Measurements from ENCODE around the gene OLFM1. TPM values are rescaled to one million over a fixed set of nuclear protein-coding genes. Genes with fewer than 3 reads are reported as not detected.

The OLFM1 gene
- total RNA-seq, 5 donors from 2014 or later (not counting 1 experiment from before 2014, with no cell fraction given) = 0.16 TPM; not detected in 4

- no peak overlapping the region for H3K4me3 Mint-ChIP-seq
- no peak overlapping the region for H3K27ac Mint-ChIP-seq
- no peak overlapping the region for H3K27ac ChIP-seq (ENCODE audit: low read length)
- DNase-seq = no peak
- peaks cover 17 to 19% of the 10 kb centered on the region in 2 donors for H3K27me3 Mint-ChIP-seq
- H3K4me3 ChIP-seq (ENCODE audit: control insufficient read depth in 1 of 2, extremely low read depth in 1 of 2, low read length in 1 of 2) = no peak overlapping the region
- no peak for ATAC-seq (replicated peaks in 1 of 4)
- no peaks in the 10 kb centered on the region for H3K4me1 Mint-ChIP-seq
- peaks cover 2 to 31% of the 10 kb centered on the region in 2 experiments for H3K27me3 ChIP-seq (replicated peaks in 1 of 2; ENCODE audit: control insufficient read depth in 2 of 2, extremely low read depth in 1 of 2, insufficient read depth in 2 of 2, low read length in 1 of 2)
- POLR2A ChIA-PET = no interaction called here
- CTCF ChIA-PET = no interaction called here
- no peaks in the 10 kb centered on the region for H3K36me3 Mint-ChIP-seq
- H3K9me3 ChIP-seq = no peaks in the 10 kb centered on the region
- H3K36me3 ChIP-seq (ENCODE audit: control insufficient read depth in 2 of 2, extremely low read depth in 1 of 2, insufficient read depth in 1 of 2, low read length in 1 of 2) = no peaks in the 10 kb centered on the region
- WGBS (ENCODE audit: insufficient coverage) = 92% methylated on average over 8 of the region's 11 CpGs
- H3K9me3 Mint-ChIP-seq = no peaks in the 10 kb centered on the region
- H3K4me1 ChIP-seq (ENCODE audit: control insufficient read depth in 1 of 2, extremely low read depth in 1 of 2, insufficient read depth in 2 of 2, low read length in 2 of 2) = no peaks in the 10 kb centered on the region
Measured at GRCh38 chr9:135043345-135043744, 44.1 kb upstream of the OLFM1 start.

GRCh38 chr9:135045264-135045927, 42.1 kb upstream of the OLFM1 start:
- WGBS (ENCODE audit: insufficient coverage) = 86% methylated on average over 21 of the region's 25 CpGs
- Mint-ChIP-seq H3K27ac (no peak overlapping the region), H3K9me3 (no peaks in the 10 kb centered on the region), H3K27me3 (peaks cover 17 to 26% of the 10 kb centered on the region in 2 donors), H3K4me1 (no peaks in the 10 kb centered on the region), H3K4me3 (no peak overlapping the region), H3K36me3 (no peaks in the 10 kb centered on the region)
- no peaks in the 10 kb centered on the region for H3K4me1 ChIP-seq (ENCODE audit: control insufficient read depth in 1 of 2, extremely low read depth in 1 of 2, insufficient read depth in 2 of 2, low read length in 2 of 2)
- no peaks in the 10 kb centered on the region for H3K9me3 ChIP-seq
- H3K27me3 ChIP-seq (replicated peaks in 1 of 2; ENCODE audit: control insufficient read depth in 2 of 2, extremely low read depth in 1 of 2, insufficient read depth in 2 of 2, low read length in 1 of 2) = peaks cover 2 to 34% of the 10 kb centered on the region in 2 experiments
- ChIA-PET POLR2A (no interaction called here), CTCF (no interaction called here)
- ATAC-seq (replicated peaks in 1 of 4) (no peak), DNase-seq (no peak)
- no peaks in the 10 kb centered on the region for H3K36me3 ChIP-seq (ENCODE audit: control insufficient read depth in 2 of 2, extremely low read depth in 1 of 2, insufficient read depth in 1 of 2, low read length in 1 of 2)
- no peak overlapping the region for H3K4me3 ChIP-seq (ENCODE audit: control insufficient read depth in 1 of 2, extremely low read depth in 1 of 2, low read length in 1 of 2)
- H3K27ac ChIP-seq (ENCODE audit: low read length) = no peak overlapping the region

- Histone ChIP-seq H3K9me3 (no peaks in the 10 kb centered on the region), H3K4me3 (ENCODE audit: control insufficient read depth in 1 of 2, extremely low read depth in 1 of 2, low read length in 1 of 2) (no peak overlapping the region), H3K36me3 (ENCODE audit: control insufficient read depth in 2 of 2, extremely low read depth in 1 of 2, insufficient read depth in 1 of 2, low read length in 1 of 2) (no peaks in the 10 kb centered on the region), H3K27me3 (replicated peaks in 1 of 2; ENCODE audit: control insufficient read depth in 2 of 2, extremely low read depth in 1 of 2, insufficient read depth in 2 of 2, low read length in 1 of 2) (peaks cover 2 to 36% of the 10 kb centered on the region in 2 experiments), H3K4me1 (ENCODE audit: control insufficient read depth in 1 of 2, extremely low read depth in 1 of 2, insufficient read depth in 2 of 2, low read length in 2 of 2) (no peaks in the 10 kb centered on the region), H3K27ac (ENCODE audit: low read length) (no peak overlapping the region)
- no peak for DNase-seq
- Mint-ChIP-seq H3K9me3 (no peaks in the 10 kb centered on the region), H3K27ac (no peak overlapping the region), H3K4me3 (no peak overlapping the region), H3K4me1 (no peaks in the 10 kb centered on the region), H3K36me3 (no peaks in the 10 kb centered on the region), H3K27me3 (peaks cover 16 to 32% of the 10 kb centered on the region in 2 donors)
- ChIA-PET CTCF (no interaction called here), POLR2A (no interaction called here)
- ATAC-seq (replicated peaks in 1 of 4) = no peak
- WGBS (ENCODE audit: insufficient coverage) = 67% methylated on average over 15 of the region's 18 CpGs
Measured at GRCh38 chr9:135045928-135046738, 41.3 kb upstream of the OLFM1 start.

GRCh38 chr9:135046739-135047350, 40.6 kb upstream of the OLFM1 start:
- no peaks in the 10 kb centered on the region for H3K4me1 ChIP-seq (ENCODE audit: control insufficient read depth in 1 of 2, extremely low read depth in 1 of 2, insufficient read depth in 2 of 2, low read length in 2 of 2)
- no peaks in the 10 kb centered on the region for H3K4me1 Mint-ChIP-seq
- H3K4me3 Mint-ChIP-seq = no peak overlapping the region
- peaks cover 22 to 39% of the 10 kb centered on the region in 2 donors for H3K27me3 Mint-ChIP-seq
- no peaks in the 10 kb centered on the region for H3K9me3 Mint-ChIP-seq
- POLR2A ChIA-PET = no interaction called here
- no peaks in the 10 kb centered on the region for H3K36me3 ChIP-seq (ENCODE audit: control insufficient read depth in 2 of 2, extremely low read depth in 1 of 2, insufficient read depth in 1 of 2, low read length in 1 of 2)
- H3K27me3 ChIP-seq (replicated peaks in 1 of 2; ENCODE audit: control insufficient read depth in 2 of 2, extremely low read depth in 1 of 2, insufficient read depth in 2 of 2, low read length in 1 of 2) = peaks cover 2 to 42% of the 10 kb centered on the region in 2 experiments
- no peaks in the 10 kb centered on the region for H3K9me3 ChIP-seq
- CTCF ChIA-PET = no interaction called here
- H3K27ac ChIP-seq (ENCODE audit: low read length) = no peak overlapping the region
- WGBS (ENCODE audit: insufficient coverage) = 50% methylated on average over 9 of the region's 12 CpGs
- DNase-seq = no peak
- ATAC-seq (replicated peaks in 1 of 4) = no peak
- no peak overlapping the region for H3K4me3 ChIP-seq (ENCODE audit: control insufficient read depth in 1 of 2, extremely low read depth in 1 of 2, low read length in 1 of 2)
- no peaks in the 10 kb centered on the region for H3K36me3 Mint-ChIP-seq
- no peak overlapping the region for H3K27ac Mint-ChIP-seq

GRCh38 chr9:135047521-135047920, 39.9 kb upstream of the OLFM1 start:
- DNase-seq (no peak), ATAC-seq (replicated peaks in 1 of 4) (no peak)
- no peaks in the 10 kb centered on the region for H3K9me3 Mint-ChIP-seq
- peaks cover 25 to 42% of the 10 kb centered on the region in 2 donors for H3K27me3 Mint-ChIP-seq
- Histone ChIP-seq H3K27ac (ENCODE audit: low read length) (no peak overlapping the region), H3K9me3 (no peaks in the 10 kb centered on the region), H3K36me3 (ENCODE audit: control insufficient read depth in 2 of 2, extremely low read depth in 1 of 2, insufficient read depth in 1 of 2, low read length in 1 of 2) (no peaks in the 10 kb centered on the region), H3K27me3 (replicated peaks in 1 of 2; ENCODE audit: control insufficient read depth in 2 of 2, extremely low read depth in 1 of 2, insufficient read depth in 2 of 2, low read length in 1 of 2) (peaks cover 0 to 44% of the 10 kb centered on the region in 2 experiments), H3K4me3 (ENCODE audit: control insufficient read depth in 1 of 2, extremely low read depth in 1 of 2, low read length in 1 of 2) (no peak overlapping the region), H3K4me1 (ENCODE audit: control insufficient read depth in 1 of 2, extremely low read depth in 1 of 2, insufficient read depth in 2 of 2, low read length in 2 of 2) (no peaks in the 10 kb centered on the region)
- no peaks in the 10 kb centered on the region for H3K36me3 Mint-ChIP-seq
- no peak overlapping the region for H3K27ac Mint-ChIP-seq
- ChIA-PET CTCF (interaction anchor here in 1 of 2 donors (0.6 kb wide), 1 partner anchor 66 kb away, joined by 7 read pairs; no protein-coding TSS in a partner anchor), POLR2A (no interaction called here)
- WGBS (ENCODE audit: insufficient coverage) = no CpG with 5 or more reads among the region's 5 CpGs
- H3K4me3 Mint-ChIP-seq = no peak overlapping the region
- H3K4me1 Mint-ChIP-seq = no peaks in the 10 kb centered on the region

- Mint-ChIP-seq H3K4me1 (peaks cover 0 to 1% (median 0%) of the 10 kb centered on the region in 3 donors), H3K9me3 (no peaks in the 10 kb centered on the region), H3K36me3 (no peaks in the 10 kb centered on the region), H3K4me3 (no peak overlapping the region), H3K27me3 (peaks cover 31 to 46% of the 10 kb centered on the region in 2 donors), H3K27ac (no peak overlapping the region)
- Histone ChIP-seq H3K27ac (ENCODE audit: low read length) (no peak overlapping the region), H3K4me3 (ENCODE audit: control insufficient read depth in 1 of 2, extremely low read depth in 1 of 2, low read length in 1 of 2) (no peak overlapping the region), H3K27me3 (replicated peaks in 1 of 2; ENCODE audit: control insufficient read depth in 2 of 2, extremely low read depth in 1 of 2, insufficient read depth in 2 of 2, low read length in 1 of 2) (peaks cover 0 to 47% of the 10 kb centered on the region in 2 experiments), H3K4me1 (ENCODE audit: control insufficient read depth in 1 of 2, extremely low read depth in 1 of 2, insufficient read depth in 2 of 2, low read length in 2 of 2) (no peaks in the 10 kb centered on the region), H3K9me3 (no peaks in the 10 kb centered on the region), H3K36me3 (ENCODE audit: control insufficient read depth in 2 of 2, extremely low read depth in 1 of 2, insufficient read depth in 1 of 2, low read length in 1 of 2) (no peaks in the 10 kb centered on the region)
- ATAC-seq (replicated peaks in 1 of 4) (no peak), DNase-seq (no peak)
- POLR2A ChIA-PET = no interaction called here
- WGBS (ENCODE audit: insufficient coverage) = 68% methylated on average over 4 of the region's 11 CpGs
- CTCF ChIA-PET = no interaction called here
Measured at GRCh38 chr9:135048046-135048757, 39.3 kb upstream of the OLFM1 start.
